Urinary bladder (tissue), 4 donors: Measurements from ENCODE around the gene FBXO47. TPM values are rescaled to one million over a fixed set of nuclear protein-coding genes. Genes with fewer than 3 reads are reported as not detected.
"Not testable (repeated sequence)": the region's sequence is repeated elsewhere in the genome, so short reads cannot be mapped to it uniquely, and the experiment has no call there.

Experiments used
- DNase-seq: peaks from one replicate; pipeline ENCODE4 v3.0.0-alpha.2; 2015; ENCODE audit errors: extremely low spot score
- H3K27ac ChIP-seq: one replicate; pipeline ENCODE4 v1.5.1; 2013; ENCODE audit warnings: low read depth, mild to moderate bottlenecking, moderate library complexity
- H3K36me3 ChIP-seq: one replicate; pipeline ENCODE4 v1.6.1; 2013; ENCODE audit warnings: mild to moderate bottlenecking, moderate library complexity; ENCODE audit not compliant: insufficient read depth
- H3K4me1 ChIP-seq: one replicate; pipeline ENCODE4 v1.6.1; 2013; ENCODE audit warnings: mild to moderate bottlenecking, moderate library complexity; ENCODE audit not compliant: insufficient read depth
- H3K4me3 ChIP-seq: one replicate; pipeline ENCODE4 v1.5.1; 2013; ENCODE audit warnings: low read depth, low read length
- WGBS: extraction: QIAGEN DNeasy Blood & Tissue Kit; methylation state at CpG from one replicate; pipeline ENCODE4 v1.1.7; 2013; 5-methylcytosine and 5-hydroxymethylcytosine counted together
- polyA plus RNA-seq: library from polyadenylated mRNA; stranded (reverse); fragments of 200-250 nt; gene quantifications from one replicate; pipeline ENCODE4 v1.2.3, GENCODE V29; 2013
- total RNA-seq: library from RNA; depleted of rRNA; stranded (reverse); fragments of >200 nt; gene quantifications from one replicate; pipeline ENCODE4 v1.2.3, GENCODE V29; 2014
- donor health status: healthy with polysubstance abuse.
- donor health status: healthy.

FBXO47 gene
- total and polyA plus RNA-seq, 2 donors: not detected

DNA sequence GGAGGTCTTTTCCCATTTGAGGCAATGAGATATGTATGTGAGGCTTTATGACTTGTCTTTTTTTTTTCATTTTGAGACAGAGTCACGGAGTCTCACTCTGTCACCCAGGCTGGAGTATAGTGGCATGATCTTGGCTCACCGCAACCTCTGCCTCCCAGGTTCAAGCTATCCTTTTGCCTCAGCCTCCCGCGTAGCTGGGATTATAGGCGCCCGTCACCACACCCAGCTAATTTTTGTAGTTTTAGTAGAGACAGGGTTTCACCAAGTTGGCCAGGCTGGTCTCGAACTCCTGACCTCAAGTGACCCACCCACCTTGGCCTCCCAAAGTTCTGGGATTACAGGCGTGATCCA, 55.5 kb downstream of the FBXO47 start:
- not testable (repeated sequence) for H3K27ac ChIP-seq, H3K4me1 ChIP-seq, H3K36me3 ChIP-seq

DNA sequence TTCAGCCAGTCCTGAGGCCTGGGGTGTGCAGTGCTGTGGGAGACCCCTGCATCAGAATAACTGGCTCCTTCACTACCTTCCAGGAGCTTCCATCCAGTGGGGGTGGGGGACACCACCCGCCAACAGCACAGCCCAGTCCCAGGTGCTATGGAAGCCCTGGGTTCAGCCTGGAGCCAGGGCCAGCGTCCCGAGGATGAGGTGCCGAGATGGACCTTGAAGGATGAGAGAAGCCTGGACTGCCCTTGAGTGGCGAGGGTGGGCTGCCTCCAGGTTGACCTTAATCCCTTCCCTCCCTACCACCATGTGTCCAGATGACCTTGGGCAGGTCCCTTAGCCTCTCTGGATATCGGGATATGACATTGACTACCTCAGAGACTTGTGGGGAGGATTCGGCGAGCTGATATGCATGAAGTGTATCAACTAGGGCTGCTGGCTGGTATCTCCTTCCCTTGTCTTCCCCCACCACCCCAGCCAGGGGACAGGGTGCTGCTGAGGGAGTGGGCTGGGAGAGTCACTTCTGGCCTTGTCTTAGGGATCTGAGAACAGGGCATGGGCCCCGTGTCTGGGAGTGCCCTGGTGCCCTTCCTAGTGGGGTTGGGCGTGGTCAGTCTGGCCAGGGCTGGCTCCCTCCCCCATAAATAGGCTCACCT, 56.0 kb downstream of the FBXO47 start:
- no peak overlapping the region for H3K27ac ChIP-seq
- H3K4me3 ChIP-seq: no peak overlapping the region
- peaks cover 2% of the 10 kb centered on the region for H3K36me3 ChIP-seq
- no peaks in the 10 kb centered on the region for H3K4me1 ChIP-seq
- 85% methylated on average over 10 of the region's 10 CpGs for WGBS
- no peak for DNase-seq

More for the DNA sequence above, 55.5 kb downstream of the FBXO47 start:
- WGBS: 89% methylated on average over 8 of the region's 8 CpGs
- DNase-seq, H3K4me3 ChIP-seq: not testable (repeated sequence)

DNA sequence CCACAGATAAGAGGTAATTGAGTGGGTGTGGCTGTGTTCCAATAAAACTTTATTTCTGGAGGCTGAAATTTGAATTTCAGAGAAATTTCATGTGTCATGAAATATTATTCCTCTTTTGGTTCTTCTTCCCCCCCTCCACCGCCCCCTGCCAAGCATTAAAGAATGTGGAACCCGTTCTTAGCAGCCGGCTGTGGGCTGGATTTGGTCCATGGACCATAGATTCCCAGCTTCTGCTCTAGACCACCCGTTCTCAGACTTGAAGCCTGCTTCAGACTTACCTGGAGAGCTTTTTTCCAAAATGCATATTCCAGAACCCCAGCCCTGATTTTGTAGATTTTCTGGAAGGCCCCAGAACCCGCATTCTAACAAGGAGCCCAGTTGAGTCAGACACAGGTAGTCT, 56.9 kb downstream of the FBXO47 start:
- 78% methylated on average over 5 of the region's 5 CpGs for WGBS
- Histone ChIP-seq H3K4me3 (no peak overlapping the region), H3K27ac (no peak overlapping the region), H3K36me3 (no peaks in the 10 kb centered on the region), H3K4me1 (no peaks in the 10 kb centered on the region)
- no peak for DNase-seq

DNA sequence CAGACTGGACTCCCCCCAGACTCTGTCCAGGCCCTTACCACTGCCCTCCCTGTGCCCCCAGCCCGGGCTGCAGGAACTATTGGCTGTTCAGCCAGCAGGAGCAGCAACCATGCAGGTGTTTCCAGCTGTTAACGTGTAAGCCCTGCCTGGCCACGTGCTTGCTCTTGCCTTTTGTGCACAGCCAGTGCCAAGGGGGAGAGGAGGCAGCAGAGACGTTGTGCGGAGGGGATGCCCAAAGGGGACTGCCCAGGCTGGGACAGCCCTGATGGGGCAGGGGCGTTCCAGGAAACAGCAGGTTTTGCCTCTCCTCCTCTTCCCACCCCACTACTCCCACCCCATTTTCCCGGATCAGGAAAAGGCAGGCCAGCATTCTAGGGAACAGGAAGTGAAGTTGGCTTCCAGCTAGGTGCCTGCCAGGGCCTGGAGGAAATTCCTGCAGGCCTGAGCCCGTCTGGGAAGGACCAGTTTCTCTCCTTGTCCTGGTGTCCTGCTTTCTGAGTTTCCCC, 58.5 kb downstream of the FBXO47 start:
- Histone ChIP-seq H3K4me1 (no peaks in the 10 kb centered on the region), H3K36me3 (no peaks in the 10 kb centered on the region), H3K27ac (no peak overlapping the region), H3K4me3 (no peak overlapping the region)
- DNase-seq: no peak
- WGBS: 31% methylated on average over 8 of the region's 8 CpGs

DNA sequence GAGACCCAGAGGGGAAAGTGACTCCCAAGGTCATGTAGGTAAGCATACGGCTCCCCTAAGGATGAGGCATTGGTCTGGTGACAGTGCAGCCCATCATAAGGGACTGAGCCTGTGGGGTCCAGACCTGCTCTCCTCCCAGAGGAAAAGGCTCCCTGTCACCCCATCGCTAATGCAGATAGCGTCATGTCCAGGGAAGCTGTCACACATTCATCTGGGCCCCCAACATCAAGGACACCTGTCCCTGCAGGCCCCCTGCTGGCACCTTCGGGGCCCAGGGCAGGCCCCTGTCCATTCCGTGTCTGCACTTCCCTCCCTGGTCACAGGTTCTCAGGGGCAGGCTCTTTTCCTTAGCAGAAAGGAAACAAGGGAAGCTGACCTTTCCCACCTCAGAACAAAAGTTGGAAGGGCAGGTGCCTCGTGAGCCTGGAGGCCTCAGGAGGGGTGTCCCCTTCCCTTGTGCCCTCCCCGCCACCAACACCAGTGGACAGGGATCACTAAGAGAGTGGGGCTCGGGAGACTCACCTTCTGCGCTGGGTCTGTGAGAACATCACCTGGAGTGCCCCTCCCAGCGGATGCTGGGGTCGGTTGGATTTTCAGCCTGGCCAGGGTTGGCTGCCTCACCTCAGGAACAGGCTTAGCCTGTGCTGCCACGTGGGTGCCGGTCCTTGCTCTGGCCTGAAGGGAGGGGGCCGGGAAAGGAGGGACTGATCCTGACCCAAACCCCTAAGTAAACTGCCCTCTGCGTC, 59.1 kb downstream of the FBXO47 start:
- Histone ChIP-seq H3K36me3 (no peaks in the 10 kb centered on the region), H3K27ac (no peak overlapping the region), H3K4me3 (no peak overlapping the region), H3K4me1 (no peaks in the 10 kb centered on the region)
- 56% methylated on average over 15 of the region's 15 CpGs for WGBS
- no peak for DNase-seq

DNA sequence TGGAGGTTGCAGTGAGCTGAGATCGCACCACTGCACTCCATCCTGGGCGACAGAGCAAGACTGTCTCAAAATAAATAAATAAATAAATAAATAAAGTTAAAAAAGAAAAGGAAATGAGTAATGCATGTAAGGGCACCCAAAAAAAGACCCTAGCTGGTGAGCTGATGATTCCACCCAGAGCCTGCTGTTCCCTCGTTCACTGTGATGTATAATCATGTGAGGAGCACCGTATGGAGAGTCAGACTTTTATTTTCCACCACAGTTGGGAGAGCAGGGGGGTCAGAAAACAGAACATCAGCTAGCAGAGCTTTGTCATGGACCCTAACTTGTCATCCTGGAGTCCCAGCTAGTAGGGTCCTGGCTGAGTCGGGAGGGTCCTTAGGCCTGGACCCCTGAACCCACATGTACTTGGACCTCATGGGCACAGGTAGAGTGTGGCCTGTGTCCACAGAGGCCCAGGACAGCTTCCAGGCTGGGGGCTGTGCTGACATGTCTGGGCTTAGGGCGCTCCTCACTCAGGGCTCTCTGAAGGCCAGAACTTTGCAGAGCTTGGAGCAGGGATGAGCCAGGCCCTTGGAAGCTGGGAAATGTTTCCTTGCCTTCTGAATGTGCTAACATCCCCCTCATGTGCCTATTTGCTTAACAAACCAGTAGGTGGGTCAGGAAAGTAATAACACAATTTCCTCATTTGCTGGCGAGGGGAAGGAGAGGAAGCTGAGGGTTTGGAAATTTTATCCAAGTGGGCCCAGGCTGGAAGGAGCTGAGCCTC, 60.6 kb downstream of the FBXO47 start:
- H3K4me1 ChIP-seq: no peaks in the 10 kb centered on the region
- WGBS: 71% methylated on average over 7 of the region's 7 CpGs
- no peak for DNase-seq
- no peaks in the 10 kb centered on the region for H3K36me3 ChIP-seq
- no peak overlapping the region for H3K4me3 ChIP-seq
- H3K27ac ChIP-seq: no peak overlapping the region

DNA sequence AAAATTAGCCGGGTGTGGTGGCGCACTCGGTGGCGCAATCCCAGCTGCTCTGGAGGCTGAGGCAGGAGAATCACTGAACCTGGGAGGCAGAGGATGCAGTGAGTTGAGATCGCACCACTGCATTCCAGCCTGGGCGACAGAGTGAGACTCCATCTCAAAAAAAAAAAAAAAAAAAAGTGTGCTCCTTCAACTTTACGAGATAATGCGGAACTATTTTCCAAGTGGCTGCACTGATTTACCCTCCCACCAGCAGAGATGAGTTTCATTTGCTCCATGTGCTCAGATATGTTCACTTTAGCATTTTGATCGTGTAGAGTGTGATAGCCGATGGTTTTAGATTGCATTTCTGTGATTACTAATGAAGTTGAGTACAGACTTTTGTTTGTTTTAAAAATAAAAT, 61.8 kb downstream of the FBXO47 start:
- Histone ChIP-seq H3K4me3 (no peak overlapping the region), H3K27ac (no peak overlapping the region), H3K4me1 (no peaks in the 10 kb centered on the region), H3K36me3 (no peaks in the 10 kb centered on the region)
- DNase-seq: no peak
- WGBS: 83% methylated on average over 10 of the region's 10 CpGs

DNA sequence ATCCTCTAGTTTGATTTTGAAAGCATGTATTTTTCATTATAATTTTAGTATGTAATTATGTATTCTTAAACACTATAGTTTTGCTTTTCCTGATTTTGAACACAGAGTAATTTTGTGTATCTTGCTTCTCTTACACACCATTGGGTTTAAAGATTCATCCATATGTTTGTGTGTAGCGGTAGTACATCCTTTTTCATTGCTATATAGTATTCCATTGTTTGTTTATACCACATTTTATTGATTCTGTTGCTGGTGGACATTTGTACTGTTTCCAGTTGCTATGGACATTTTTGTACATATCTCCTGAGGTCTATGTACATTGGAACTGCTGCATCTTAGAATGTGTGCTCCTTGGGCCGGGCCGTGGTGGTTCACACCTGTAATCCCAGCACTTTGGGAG, 62.3 kb downstream of the FBXO47 start:
- Histone ChIP-seq H3K27ac (no peak overlapping the region), H3K36me3 (no peaks in the 10 kb centered on the region), H3K4me1 (no peaks in the 10 kb centered on the region), H3K4me3 (no peak overlapping the region)
- WGBS: 98% methylated on average over 3 of the region's 3 CpGs
- no peak for DNase-seq

DNA sequence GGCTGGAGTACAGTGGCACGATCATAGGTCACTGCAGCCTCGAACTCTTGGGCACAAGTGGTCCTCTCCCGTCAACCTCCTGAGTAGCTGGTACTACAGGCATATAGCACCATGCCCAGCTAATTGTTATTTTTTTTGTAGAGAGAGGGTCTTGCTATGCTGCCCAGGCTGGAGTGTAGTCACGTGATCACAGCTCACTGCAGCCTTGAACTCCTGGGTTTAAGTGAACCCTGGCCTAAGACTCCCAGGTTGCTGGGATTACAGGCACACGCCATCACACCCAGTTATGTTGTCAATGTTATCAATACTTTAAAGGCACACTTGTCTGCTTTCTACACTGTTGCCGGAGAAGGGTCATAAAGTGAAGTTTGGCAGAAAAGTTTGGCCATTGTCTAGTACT, 63.8 kb downstream of the FBXO47 start:
- no peaks in the 10 kb centered on the region for H3K36me3 ChIP-seq
- 92% methylated on average over 6 of the region's 6 CpGs for WGBS
- H3K4me3 ChIP-seq: no peak overlapping the region
- DNase-seq: no peak
- no peak overlapping the region for H3K27ac ChIP-seq
- no peaks in the 10 kb centered on the region for H3K4me1 ChIP-seq

DNA sequence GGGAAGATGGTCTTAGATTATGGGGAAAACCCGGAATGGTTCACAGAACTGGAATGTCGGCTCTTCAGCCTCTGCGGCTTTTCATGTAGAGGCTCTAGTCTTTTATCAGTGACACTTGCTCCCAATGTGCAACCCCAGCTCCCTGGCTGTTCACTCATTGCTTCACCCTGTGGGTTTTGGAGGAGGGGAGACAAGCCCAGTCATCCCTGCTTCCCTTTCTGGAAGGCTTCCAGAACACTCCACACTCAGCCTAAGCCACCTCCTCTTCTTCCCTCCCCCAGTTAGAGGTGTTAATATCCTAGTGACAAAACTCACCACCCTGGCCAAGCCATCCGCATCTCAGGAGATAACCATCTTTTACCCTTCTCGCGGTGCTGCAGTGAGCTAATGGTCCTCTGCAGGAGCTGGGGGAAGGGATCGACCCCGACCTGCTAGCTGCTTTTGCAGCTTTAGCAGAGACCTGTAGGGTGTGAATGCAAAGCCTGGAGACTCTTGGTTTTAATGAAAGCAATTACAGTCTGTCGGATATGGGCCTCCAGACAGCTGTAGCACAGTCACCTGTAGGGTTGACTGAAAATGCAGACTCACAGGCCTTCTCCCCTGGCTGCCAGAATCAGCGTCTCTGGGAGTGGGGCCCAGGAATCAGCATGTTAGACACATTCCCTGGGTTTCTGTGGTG, 66.1 kb downstream of the FBXO47 start:
- H3K36me3 ChIP-seq: no peaks in the 10 kb centered on the region
- no peak overlapping the region for H3K27ac ChIP-seq
- WGBS: 22% methylated on average over 10 of the region's 10 CpGs
- DNase-seq: no peak
- H3K4me1 ChIP-seq: no peaks in the 10 kb centered on the region
- no peak overlapping the region for H3K4me3 ChIP-seq

DNA sequence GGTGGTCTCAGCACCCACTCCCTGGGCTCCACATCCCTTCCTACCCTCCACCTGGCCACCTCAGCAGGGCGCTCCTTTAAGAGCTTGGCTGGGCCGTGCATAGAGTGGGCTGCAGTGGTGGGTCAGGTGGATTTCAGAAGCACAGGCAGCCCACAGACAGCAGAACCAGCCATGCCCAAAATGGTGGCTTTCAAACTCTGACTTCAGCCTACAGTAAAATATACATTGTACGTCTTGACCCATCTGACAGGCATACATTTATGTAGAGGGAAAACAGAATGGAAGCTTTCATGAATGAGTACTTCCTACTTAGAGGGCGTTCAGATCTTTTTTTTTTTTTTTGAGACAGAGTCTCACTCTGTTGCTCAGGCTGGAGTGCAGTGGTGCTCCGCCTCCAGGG, 67.8 kb downstream of the FBXO47 start:
- Histone ChIP-seq H3K4me1 (no peaks in the 10 kb centered on the region), H3K27ac (no peak overlapping the region), H3K36me3 (peaks cover 2% of the 10 kb centered on the region)

DNA sequence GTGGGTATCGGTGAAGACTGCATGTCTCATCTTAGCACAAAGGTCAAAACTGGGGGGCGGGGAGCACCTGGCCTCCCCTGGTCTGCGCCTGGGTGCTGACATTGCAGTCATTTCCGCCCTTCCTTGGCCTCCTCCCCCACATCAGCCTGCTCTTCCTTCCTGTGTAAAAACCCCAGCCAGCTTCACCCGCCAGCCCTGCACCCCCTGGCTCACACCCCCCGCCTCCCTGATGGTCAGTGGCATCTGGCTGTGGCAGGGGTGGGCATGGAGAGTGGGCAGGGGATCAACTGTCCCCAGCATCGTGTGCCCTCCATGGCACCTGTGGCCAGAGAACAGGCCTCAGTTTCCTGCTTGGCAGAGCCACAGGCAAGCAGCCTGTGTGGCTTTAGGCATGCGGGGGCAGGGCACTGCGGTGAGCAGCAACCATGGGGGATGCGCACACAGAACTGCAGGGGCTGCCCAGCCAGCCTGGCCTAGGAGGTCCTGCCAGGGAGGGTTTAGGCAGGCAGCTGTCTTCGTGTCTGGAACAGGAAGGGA, 68.3 kb downstream of the FBXO47 start:
- Histone ChIP-seq H3K4me1 (no peaks in the 10 kb centered on the region), H3K36me3 (peaks cover 2% of the 10 kb centered on the region), H3K4me3 (no peak overlapping the region), H3K27ac (peak overlapping the region; percentile 74)
- WGBS: 68% methylated on average over 11 of the region's 11 CpGs
- no peak for DNase-seq

More for the DNA sequence above, 67.8 kb downstream of the FBXO47 start:
- WGBS: 80% methylated on average over 5 of the region's 5 CpGs
- no peak overlapping the region for H3K4me3 ChIP-seq
- DNase-seq: no peak

DNA sequence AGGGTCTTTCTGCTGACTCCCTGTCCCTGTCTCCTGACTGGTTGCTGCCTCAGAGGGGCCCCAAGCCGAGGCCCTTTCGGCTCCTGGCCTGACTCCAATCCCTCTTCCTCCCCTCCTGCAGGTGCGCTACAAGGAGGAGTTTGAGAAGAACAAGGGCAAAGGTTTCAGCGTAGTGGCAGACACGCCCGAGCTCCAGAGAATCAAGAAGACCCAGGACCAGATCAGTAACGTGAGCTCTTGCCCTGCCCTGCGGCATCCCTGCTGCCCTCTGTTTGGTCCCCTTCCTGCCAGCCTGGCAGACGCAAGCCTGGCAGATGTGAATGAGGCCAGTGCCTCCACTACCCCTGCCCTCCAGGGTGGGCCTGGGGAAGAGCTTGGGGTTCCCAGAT, 68.9 kb downstream of the FBXO47 start:
- H3K27ac ChIP-seq: peak overlapping the region; percentile 74
- no peak for DNase-seq
- no peak overlapping the region for H3K4me3 ChIP-seq
- H3K36me3 ChIP-seq: peaks cover 2% of the 10 kb centered on the region
- 72% methylated on average over 9 of the region's 9 CpGs for WGBS
- no peaks in the 10 kb centered on the region for H3K4me1 ChIP-seq
